ENCODE results near the gene SCAMP5. TPM values are rescaled to one million over a fixed set of nuclear protein-coding genes. Genes with fewer than 3 reads are reported as not detected.

SCAMP5 gene
- total RNA-seq, 5 donors from 2014 or later (not counting 1 experiment from before 2014, with no cell fraction given) = 0.26 to 8.2 (median 0.51) TPM

DNA sequence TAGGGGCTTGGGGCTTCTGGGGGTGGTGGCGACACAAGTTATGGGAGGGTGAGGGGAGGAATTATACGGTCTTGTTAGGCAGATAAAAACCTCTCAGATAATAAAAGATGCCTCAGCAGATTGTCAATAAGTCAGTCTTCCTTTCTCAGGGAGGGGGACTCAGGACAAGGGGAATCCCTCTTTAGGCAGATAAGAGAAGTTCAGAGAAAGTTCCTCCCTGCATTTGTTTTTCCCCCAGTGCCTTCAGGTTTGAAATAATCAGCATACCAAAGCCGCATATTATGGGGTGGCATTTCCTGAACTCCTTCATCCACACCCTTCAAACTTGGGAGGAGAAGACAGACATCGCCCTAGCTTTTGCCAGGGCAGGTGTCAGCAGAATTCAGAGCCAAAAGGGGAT is 36.5 kb downstream of the SCAMP5 start:
- POLR2A ChIA-PET = interaction anchor here in 1 of 2 donors (0.6 kb wide), 1 partner anchor 16 kb away, joined by 4 read pairs; no protein-coding TSS in a partner anchor
- H3K27ac ChIP-seq (ENCODE audit: low read length) = no peak overlapping the region
- DNase-seq (no peak), ATAC-seq (replicated peaks in 1 of 4) (no peak)
- H3K4me1 ChIP-seq (ENCODE audit: control insufficient read depth in 1 of 2, extremely low read depth in 1 of 2, insufficient read depth in 2 of 2, low read length in 2 of 2) = peaks cover 0 to 11% of the 10 kb centered on the region in 2 experiments
- H3K4me3 ChIP-seq (ENCODE audit: control insufficient read depth in 1 of 2, extremely low read depth in 1 of 2, low read length in 1 of 2) = no peak overlapping the region
- Mint-ChIP-seq H3K4me3 (no peak overlapping the region), H3K9me3 (no peaks in the 10 kb centered on the region), H3K27ac (no peak overlapping the region), H3K36me3 (peaks cover 17% of the 10 kb centered on the region), H3K27me3 (no peaks in the 10 kb centered on the region), H3K4me1 (peaks cover 8 to 22% (median 12%) of the 10 kb centered on the region in 3 donors)
- H3K36me3 ChIP-seq (ENCODE audit: control insufficient read depth in 2 of 2, extremely low read depth in 1 of 2, insufficient read depth in 1 of 2, low read length in 1 of 2) = peaks cover 3 to 6% of the 10 kb centered on the region in 2 donors
- CTCF ChIA-PET = interaction anchor here in 1 of 2 donors (0.6 to 1.2 kb wide), 2 partner anchors 11 to 13 kb away, joined by 3 to 4 read pairs; no protein-coding TSS in a partner anchor
- no peaks in the 10 kb centered on the region for H3K27me3 ChIP-seq (replicated peaks in 1 of 2; ENCODE audit: control insufficient read depth in 2 of 2, extremely low read depth in 1 of 2, insufficient read depth in 2 of 2, low read length in 1 of 2)
- no peaks in the 10 kb centered on the region for H3K9me3 ChIP-seq
- no CpG with 5 or more reads among the region's 4 CpGs for WGBS (ENCODE audit: insufficient coverage)

DNA sequence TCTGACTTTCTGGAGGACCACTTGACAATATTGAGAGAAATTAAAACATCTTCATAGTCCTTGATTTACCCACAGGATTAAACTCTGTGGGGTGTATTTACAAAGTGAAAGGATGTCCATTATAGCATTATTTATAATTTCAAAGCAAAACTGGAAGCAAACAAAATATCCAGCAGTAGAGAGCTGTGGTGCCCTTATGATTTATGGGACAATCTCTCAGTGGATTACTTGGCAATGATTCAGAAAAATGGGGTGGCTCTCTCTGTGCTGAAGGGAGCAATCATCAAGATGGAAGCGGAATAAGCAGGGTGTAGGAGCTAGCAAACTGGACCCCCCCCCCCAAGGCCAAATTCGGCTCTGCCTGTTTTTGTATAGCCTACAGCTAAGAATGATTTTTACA is 37.0 kb downstream of the SCAMP5 start:
- Histone ChIP-seq H3K9me3 (no peaks in the 10 kb centered on the region), H3K4me1 (ENCODE audit: control insufficient read depth in 1 of 2, extremely low read depth in 1 of 2, insufficient read depth in 2 of 2, low read length in 2 of 2) (peaks cover 0 to 11% of the 10 kb centered on the region in 2 experiments), H3K4me3 (ENCODE audit: control insufficient read depth in 1 of 2, extremely low read depth in 1 of 2, low read length in 1 of 2) (no peak overlapping the region), H3K27me3 (replicated peaks in 1 of 2; ENCODE audit: control insufficient read depth in 2 of 2, extremely low read depth in 1 of 2, insufficient read depth in 2 of 2, low read length in 1 of 2) (no peaks in the 10 kb centered on the region), H3K36me3 (ENCODE audit: control insufficient read depth in 2 of 2, extremely low read depth in 1 of 2, insufficient read depth in 1 of 2, low read length in 1 of 2) (peaks cover 3 to 6% of the 10 kb centered on the region in 2 donors), H3K27ac (ENCODE audit: low read length) (no peak overlapping the region)
- ChIA-PET POLR2A (interaction anchor here in 1 of 2 donors (0.6 kb wide), 1 partner anchor 17 kb away, joined by 4 read pairs; no protein-coding TSS in a partner anchor), CTCF (interaction anchor here in 1 of 2 donors (0.6 to 1.2 kb wide), 2 partner anchors 11 to 13 kb away, joined by 3 to 4 read pairs; no protein-coding TSS in a partner anchor)
- ATAC-seq (replicated peaks in 1 of 4) = no peak
- H3K4me1 Mint-ChIP-seq = peaks cover 13 to 27% (median 17%) of the 10 kb centered on the region in 3 donors
- no peak for DNase-seq
- H3K36me3 Mint-ChIP-seq = peaks cover 19% of the 10 kb centered on the region
- no peaks in the 10 kb centered on the region for H3K27me3 Mint-ChIP-seq
- WGBS (ENCODE audit: insufficient coverage) = no CpG with 5 or more reads among the region's 2 CpGs
- no peak overlapping the region for H3K4me3 Mint-ChIP-seq
- H3K27ac Mint-ChIP-seq = no peak overlapping the region
- H3K9me3 Mint-ChIP-seq = no peaks in the 10 kb centered on the region

DNA sequence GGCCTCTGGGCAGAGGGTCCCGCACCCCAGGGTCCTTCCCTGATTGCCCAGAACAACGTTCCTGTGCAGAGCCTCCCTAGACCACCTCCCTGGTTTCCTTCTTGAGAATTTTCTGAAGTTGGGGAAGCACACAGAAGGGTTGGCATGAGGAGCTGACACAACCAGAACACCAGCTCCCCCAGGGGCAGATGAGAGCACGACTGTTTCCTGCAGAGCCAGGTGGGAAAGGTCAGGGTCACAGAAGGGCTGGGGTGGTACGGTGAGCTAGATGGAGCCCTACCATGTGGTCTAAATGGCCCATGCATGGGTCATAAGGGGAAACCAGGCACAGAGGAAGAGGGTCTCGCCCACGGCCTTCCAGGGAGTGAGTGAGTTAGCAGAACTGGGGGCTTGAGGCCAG is 38.4 kb downstream of the SCAMP5 start:
- H3K9me3 Mint-ChIP-seq = no peaks in the 10 kb centered on the region
- ChIA-PET CTCF (interaction anchor here (0.6 to 1.0 kb wide), 2 partner anchors 9 to 168 kb away, joined by 3 read pairs; partner anchors contain the start of gene C15orf39 (in 1 of the 2)), POLR2A (no interaction called here)
- no peak for DNase-seq
- no peaks in the 10 kb centered on the region for H3K27me3 Mint-ChIP-seq
- no peaks in the 10 kb centered on the region for H3K9me3 ChIP-seq
- peaks cover 19 to 34% (median 25%) of the 10 kb centered on the region in 3 donors for H3K4me1 Mint-ChIP-seq
- 84% methylated on average over 4 of the region's 6 CpGs for WGBS (ENCODE audit: insufficient coverage)
- H3K27me3 ChIP-seq (replicated peaks in 1 of 2; ENCODE audit: control insufficient read depth in 2 of 2, extremely low read depth in 1 of 2, insufficient read depth in 2 of 2, low read length in 1 of 2) = no peaks in the 10 kb centered on the region
- H3K36me3 ChIP-seq (ENCODE audit: control insufficient read depth in 2 of 2, extremely low read depth in 1 of 2, insufficient read depth in 1 of 2, low read length in 1 of 2) = peaks cover 3 to 6% of the 10 kb centered on the region in 2 donors
- H3K27ac Mint-ChIP-seq = no peak overlapping the region
- peaks cover 19% of the 10 kb centered on the region for H3K36me3 Mint-ChIP-seq
- H3K4me3 ChIP-seq (ENCODE audit: control insufficient read depth in 1 of 2, extremely low read depth in 1 of 2, low read length in 1 of 2) = no peak overlapping the region
- H3K4me3 Mint-ChIP-seq = no peak overlapping the region
- ATAC-seq (replicated peaks in 1 of 4) = no peak
- H3K27ac ChIP-seq (ENCODE audit: low read length) = no peak overlapping the region
- peaks cover 0 to 11% of the 10 kb centered on the region in 2 experiments for H3K4me1 ChIP-seq (ENCODE audit: control insufficient read depth in 1 of 2, extremely low read depth in 1 of 2, insufficient read depth in 2 of 2, low read length in 2 of 2)

DNA sequence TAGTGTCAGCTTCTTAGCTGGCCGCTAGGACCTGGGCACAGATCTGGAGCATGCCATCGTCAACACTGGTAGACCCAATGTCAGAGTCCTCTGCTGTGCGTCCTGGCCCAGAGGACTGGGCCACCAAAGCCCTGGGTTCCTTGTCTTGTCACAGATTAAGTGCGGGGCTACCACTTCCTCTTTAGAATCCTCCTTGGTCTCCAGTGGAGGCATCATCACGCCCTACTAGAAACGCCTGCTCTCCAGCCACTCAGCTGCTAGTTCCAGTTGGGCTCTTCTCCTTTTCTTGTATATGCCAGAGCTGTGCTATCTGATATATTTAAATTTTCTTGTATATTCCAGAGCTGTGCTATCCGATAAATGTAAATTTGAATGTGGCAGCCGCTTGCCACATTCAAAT is 39.3 kb downstream of the SCAMP5 start:
- CTCF ChIA-PET = interaction anchor here (0.5 to 1.0 kb wide), 2 partner anchors 10 to 265 kb away, joined by 3 to 4 read pairs; no protein-coding TSS in a partner anchor
- POLR2A ChIA-PET = no interaction called here
- DNase-seq = peak in 1 of 35 experiments; percentile 27
- H3K9me3 ChIP-seq = no peaks in the 10 kb centered on the region
- no peaks in the 10 kb centered on the region for H3K27me3 ChIP-seq (replicated peaks in 1 of 2; ENCODE audit: control insufficient read depth in 2 of 2, extremely low read depth in 1 of 2, insufficient read depth in 2 of 2, low read length in 1 of 2)
- Mint-ChIP-seq H3K4me1 (peaks cover 11 to 31% (median 20%) of the 10 kb centered on the region in 3 donors), H3K27ac (no peak overlapping the region), H3K9me3 (no peaks in the 10 kb centered on the region), H3K27me3 (no peaks in the 10 kb centered on the region), H3K36me3 (peaks cover 14% of the 10 kb centered on the region), H3K4me3 (no peak overlapping the region)
- no peak for ATAC-seq (replicated peaks in 1 of 4)
- no peak overlapping the region for H3K27ac ChIP-seq (ENCODE audit: low read length)
- peaks cover 0 to 4% of the 10 kb centered on the region in 2 experiments for H3K4me1 ChIP-seq (ENCODE audit: control insufficient read depth in 1 of 2, extremely low read depth in 1 of 2, insufficient read depth in 2 of 2, low read length in 2 of 2)
- peaks cover 3 to 5% of the 10 kb centered on the region in 2 donors for H3K36me3 ChIP-seq (ENCODE audit: control insufficient read depth in 2 of 2, extremely low read depth in 1 of 2, insufficient read depth in 1 of 2, low read length in 1 of 2)
- no peak overlapping the region for H3K4me3 ChIP-seq (ENCODE audit: control insufficient read depth in 1 of 2, extremely low read depth in 1 of 2, low read length in 1 of 2)
- 90% methylated on average over 2 of the region's 8 CpGs for WGBS (ENCODE audit: insufficient coverage)

DNA sequence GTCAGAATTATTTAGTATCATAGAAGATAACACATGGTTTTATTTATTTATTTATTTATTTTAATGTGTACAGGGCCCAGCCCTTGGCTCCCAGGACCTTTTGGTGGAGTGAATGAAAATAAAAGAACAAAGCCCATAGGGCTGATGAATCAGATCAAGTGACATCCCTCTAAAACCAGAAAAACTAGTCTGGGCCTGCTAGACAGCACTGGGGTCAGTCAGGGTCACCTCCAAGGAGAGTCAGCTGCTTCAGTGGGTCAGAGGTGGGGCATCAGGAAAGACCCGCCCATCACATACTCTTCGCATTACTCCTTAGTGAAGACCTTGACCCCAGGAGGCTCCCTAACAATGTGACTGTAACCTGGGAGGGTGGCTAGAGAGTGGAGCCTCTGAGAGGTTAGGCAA is 40.9 kb downstream of the SCAMP5 start:
- H3K4me1 ChIP-seq (ENCODE audit: control insufficient read depth in 1 of 2, extremely low read depth in 1 of 2, insufficient read depth in 2 of 2, low read length in 2 of 2) = no peaks in the 10 kb centered on the region
- no peak overlapping the region for H3K4me3 Mint-ChIP-seq
- no peak overlapping the region for H3K27ac ChIP-seq (ENCODE audit: low read length)
- ATAC-seq (replicated peaks in 1 of 4) (no peak), DNase-seq (no peak)
- WGBS (ENCODE audit: insufficient coverage) = no CpG with 5 or more reads among the region's 2 CpGs
- peaks cover 11 to 32% (median 20%) of the 10 kb centered on the region in 3 donors for H3K4me1 Mint-ChIP-seq
- H3K9me3 ChIP-seq = no peaks in the 10 kb centered on the region
- no peak overlapping the region for H3K4me3 ChIP-seq (ENCODE audit: control insufficient read depth in 1 of 2, extremely low read depth in 1 of 2, low read length in 1 of 2)
- H3K36me3 ChIP-seq (ENCODE audit: control insufficient read depth in 2 of 2, extremely low read depth in 1 of 2, insufficient read depth in 1 of 2, low read length in 1 of 2) = peaks cover 0 to 2% of the 10 kb centered on the region in 2 donors
- ChIA-PET CTCF (no interaction called here), POLR2A (no interaction called here)
- no peak overlapping the region for H3K27ac Mint-ChIP-seq
- H3K36me3 Mint-ChIP-seq = peaks cover 14% of the 10 kb centered on the region
- H3K27me3 ChIP-seq (replicated peaks in 1 of 2; ENCODE audit: control insufficient read depth in 2 of 2, extremely low read depth in 1 of 2, insufficient read depth in 2 of 2, low read length in 1 of 2) = no peaks in the 10 kb centered on the region
- no peaks in the 10 kb centered on the region for H3K27me3 Mint-ChIP-seq
- no peaks in the 10 kb centered on the region for H3K9me3 Mint-ChIP-seq

DNA sequence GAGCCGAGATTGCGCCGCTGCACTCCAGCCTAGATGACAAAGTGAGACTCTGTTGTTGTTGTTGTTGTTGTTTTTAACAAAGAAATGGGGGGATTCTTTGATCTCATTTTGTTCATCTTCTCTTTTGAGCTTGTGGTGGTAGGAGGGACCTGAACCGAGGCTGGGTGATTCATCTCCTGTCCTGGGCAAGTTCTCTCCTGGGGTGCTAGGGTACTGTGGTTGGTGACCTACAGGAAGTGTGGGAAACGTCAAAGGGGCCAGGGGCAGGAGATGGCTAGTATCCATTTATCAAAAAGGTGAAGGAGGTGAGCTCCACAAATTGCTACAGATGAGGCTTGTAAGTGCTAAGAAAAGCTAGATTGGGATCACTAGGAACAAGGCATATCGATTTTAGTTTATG is 42.3 kb downstream of the SCAMP5 start:
- H3K27ac ChIP-seq (ENCODE audit: low read length) = no peak overlapping the region
- H3K4me1 Mint-ChIP-seq = peaks cover 11 to 23% (median 18%) of the 10 kb centered on the region in 3 donors
- peaks cover 11% of the 10 kb centered on the region for H3K36me3 Mint-ChIP-seq
- no peaks in the 10 kb centered on the region for H3K27me3 Mint-ChIP-seq
- ChIA-PET CTCF (interaction anchor here in 1 of 2 donors (0.6 to 0.8 kb wide), 2 partner anchors 111 to 316 kb away, joined by 3 to 5 read pairs; no protein-coding TSS in a partner anchor), POLR2A (interaction anchor here in 1 of 2 donors (0.6 kb wide), 1 partner anchor 509 kb away, joined by 3 read pairs; no protein-coding TSS in a partner anchor)
- WGBS (ENCODE audit: insufficient coverage) = 37% methylated on average over 3 of the region's 6 CpGs
- H3K36me3 ChIP-seq (ENCODE audit: control insufficient read depth in 2 of 2, extremely low read depth in 1 of 2, insufficient read depth in 1 of 2, low read length in 1 of 2) = no peaks in the 10 kb centered on the region
- no peak overlapping the region for H3K4me3 ChIP-seq (ENCODE audit: control insufficient read depth in 1 of 2, extremely low read depth in 1 of 2, low read length in 1 of 2)
- DNase-seq = no peak
- H3K27ac Mint-ChIP-seq = peak overlapping the region in 1 of 2 donors; percentile 52
- H3K9me3 ChIP-seq = no peaks in the 10 kb centered on the region
- H3K4me3 Mint-ChIP-seq = no peak overlapping the region
- no peaks in the 10 kb centered on the region for H3K27me3 ChIP-seq (replicated peaks in 1 of 2; ENCODE audit: control insufficient read depth in 2 of 2, extremely low read depth in 1 of 2, insufficient read depth in 2 of 2, low read length in 1 of 2)
- peaks cover 0 to 2% of the 10 kb centered on the region in 2 experiments for H3K4me1 ChIP-seq (ENCODE audit: control insufficient read depth in 1 of 2, extremely low read depth in 1 of 2, insufficient read depth in 2 of 2, low read length in 2 of 2)
- ATAC-seq (replicated peaks in 1 of 4) = no peak
- no peaks in the 10 kb centered on the region for H3K9me3 Mint-ChIP-seq
